ENCODE measurements around the gene EIF2B2. TPM values are rescaled to one million over a fixed set of nuclear protein-coding genes. Genes with fewer than 3 reads are reported as not detected.

Gene EIF2B2
- total RNA-seq, 1 donor from 2014 or later = 31.8 TPM

DNA sequence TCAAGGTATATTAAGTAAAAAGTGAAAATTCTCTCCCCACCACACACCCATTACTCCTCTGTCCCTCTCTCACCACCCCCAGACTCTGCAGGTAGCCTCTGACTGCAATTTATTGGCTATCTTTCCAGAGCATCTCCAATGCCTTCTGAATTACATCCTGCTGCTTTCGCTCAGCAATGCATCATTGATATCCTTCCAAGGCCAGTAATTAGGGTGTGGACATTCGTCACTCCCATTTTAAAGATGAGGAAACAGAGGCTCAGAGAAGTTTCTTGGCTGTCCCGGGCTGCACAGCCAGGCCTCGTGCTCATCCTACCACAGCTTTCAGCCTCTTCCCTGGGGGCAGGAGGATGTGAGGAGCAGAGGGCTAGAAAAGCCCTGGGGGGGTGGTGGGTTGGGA, 23.7 kb upstream of the EIF2B2 start:
- H3K4me3 Mint-ChIP-seq (ENCODE audit: unreplicated experiment) = peak overlapping the region; percentile 31
- H3K9me3 Mint-ChIP-seq (ENCODE audit: unreplicated experiment) = no peaks in the 10 kb centered on the region
- H3K4me1 Mint-ChIP-seq (ENCODE audit: unreplicated experiment) = peaks cover 38% of the 10 kb centered on the region
- no peak for TF ChIP-seq CTCF (IDR thresholded peaks at IDR 0.05; ENCODE audit: unreplicated experiment)
- H3K27me3 Mint-ChIP-seq (ENCODE audit: unreplicated experiment) = peaks cover 18% of the 10 kb centered on the region
- peak overlapping the region; percentile 16 for H3K27ac Mint-ChIP-seq (ENCODE audit: unreplicated experiment)
- no peak for DNase-seq (ENCODE audit: low spot score)
- peaks cover 5% of the 10 kb centered on the region for H3K36me3 Mint-ChIP-seq (ENCODE audit: low read depth, unreplicated experiment)

GRCh38 chr14:74979442-74980397, 23.0 kb upstream of the EIF2B2 start:
- DNase-seq (ENCODE audit: low spot score) = no peak

DNA sequence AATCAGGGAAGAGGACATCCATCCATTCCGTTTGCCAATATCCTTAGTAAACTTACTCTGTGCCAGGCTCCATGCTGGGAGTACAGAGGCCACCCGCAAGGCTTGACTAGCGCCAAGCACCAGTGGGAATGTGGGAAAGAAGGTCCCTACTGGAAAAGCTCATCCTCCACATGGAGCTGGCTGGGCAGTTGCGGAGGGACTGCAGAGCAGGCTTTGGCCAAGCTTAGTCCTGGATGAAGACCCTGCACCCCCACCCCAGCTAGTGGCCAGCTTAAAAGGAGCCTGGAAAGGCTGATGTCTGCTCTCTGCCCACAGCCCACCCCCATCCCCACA, 22.4 kb upstream of the EIF2B2 start:
- H3K4me1 Mint-ChIP-seq (ENCODE audit: unreplicated experiment) = peaks cover 37% of the 10 kb centered on the region
- peaks cover 5% of the 10 kb centered on the region for H3K36me3 Mint-ChIP-seq (ENCODE audit: low read depth, unreplicated experiment)
- no peak for TF ChIP-seq CTCF (IDR thresholded peaks at IDR 0.05; ENCODE audit: unreplicated experiment)

More at GRCh38 chr14:74979442-74980397, 23.0 kb upstream of the EIF2B2 start:
- peaks cover 18% of the 10 kb centered on the region for H3K27me3 Mint-ChIP-seq (ENCODE audit: unreplicated experiment)
- no peak overlapping the region for H3K27ac Mint-ChIP-seq (ENCODE audit: unreplicated experiment)
- peaks cover 37% of the 10 kb centered on the region for H3K4me1 Mint-ChIP-seq (ENCODE audit: unreplicated experiment)
- no peak overlapping the region for H3K4me3 Mint-ChIP-seq (ENCODE audit: unreplicated experiment)
- no peak for TF ChIP-seq CTCF (IDR thresholded peaks at IDR 0.05; ENCODE audit: unreplicated experiment)
- H3K9me3 Mint-ChIP-seq (ENCODE audit: unreplicated experiment) = no peaks in the 10 kb centered on the region
- H3K36me3 Mint-ChIP-seq (ENCODE audit: low read depth, unreplicated experiment) = peaks cover 5% of the 10 kb centered on the region

DNA sequence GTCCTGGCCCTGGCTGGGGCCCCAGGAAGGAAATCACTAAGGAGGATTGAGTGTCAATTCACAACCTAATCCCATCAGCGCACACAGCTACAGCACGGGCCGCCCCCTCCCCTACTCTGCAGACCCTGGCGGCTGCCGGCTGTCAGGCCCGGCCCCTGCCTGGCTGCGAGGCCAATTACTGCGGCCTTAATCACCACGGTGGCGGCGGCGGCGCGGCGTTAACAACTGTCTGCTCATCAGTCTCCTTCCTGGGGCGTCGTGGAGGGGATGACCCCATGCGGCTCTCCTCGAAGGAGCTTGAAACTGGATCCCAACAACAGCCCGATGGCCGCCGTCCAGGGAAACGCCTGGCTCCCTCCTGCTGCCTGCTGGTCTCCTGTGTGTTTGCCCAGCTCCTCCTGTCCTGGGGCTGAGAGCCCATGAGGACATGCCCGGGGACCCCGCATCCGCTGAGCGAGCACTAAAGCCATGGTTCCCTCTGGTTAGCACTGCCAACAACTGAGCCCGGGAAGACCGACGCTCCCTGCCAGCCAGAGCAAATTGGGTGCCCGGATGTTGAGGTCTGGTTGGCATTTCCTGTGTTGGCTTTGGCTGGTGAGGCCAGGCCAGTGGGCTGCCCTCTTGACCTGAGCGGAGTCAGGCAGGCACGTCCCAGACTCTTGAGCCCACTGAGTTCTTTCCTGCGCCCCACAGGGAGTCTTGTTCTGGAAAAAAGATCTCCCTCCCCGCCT, 21.8 kb upstream of the EIF2B2 start:
- no peaks in the 10 kb centered on the region for H3K9me3 Mint-ChIP-seq (ENCODE audit: unreplicated experiment)
- peaks cover 5% of the 10 kb centered on the region for H3K36me3 Mint-ChIP-seq (ENCODE audit: low read depth, unreplicated experiment)
- H3K27me3 Mint-ChIP-seq (ENCODE audit: unreplicated experiment) = peaks cover 18% of the 10 kb centered on the region
- no peak overlapping the region for H3K4me3 Mint-ChIP-seq (ENCODE audit: unreplicated experiment)
- H3K27ac Mint-ChIP-seq (ENCODE audit: unreplicated experiment) = no peak overlapping the region
- no peak for DNase-seq (ENCODE audit: low spot score)
- peaks cover 37% of the 10 kb centered on the region for H3K4me1 Mint-ChIP-seq (ENCODE audit: unreplicated experiment)
- no peak for TF ChIP-seq CTCF (IDR thresholded peaks at IDR 0.05; ENCODE audit: unreplicated experiment)

More for the DNA sequence above, 22.4 kb upstream of the EIF2B2 start:
- Mint-ChIP-seq H3K4me3 (ENCODE audit: unreplicated experiment) (no peak overlapping the region), H3K9me3 (ENCODE audit: unreplicated experiment) (no peaks in the 10 kb centered on the region), H3K27ac (ENCODE audit: unreplicated experiment) (no peak overlapping the region), H3K27me3 (ENCODE audit: unreplicated experiment) (peaks cover 17% of the 10 kb centered on the region)
- DNase-seq (ENCODE audit: low spot score) = no peak

GRCh38 chr14:74981462-74981782, 21.3 kb upstream of the EIF2B2 start:
- Mint-ChIP-seq H3K4me3 (ENCODE audit: unreplicated experiment) (no peak overlapping the region), H3K9me3 (ENCODE audit: unreplicated experiment) (no peaks in the 10 kb centered on the region), H3K36me3 (ENCODE audit: low read depth, unreplicated experiment) (peaks cover 2% of the 10 kb centered on the region), H3K27ac (ENCODE audit: unreplicated experiment) (peak overlapping the region; percentile 36), H3K4me1 (ENCODE audit: unreplicated experiment) (peaks cover 34% of the 10 kb centered on the region), H3K27me3 (ENCODE audit: unreplicated experiment) (peaks cover 13% of the 10 kb centered on the region)
- no peak for TF ChIP-seq CTCF (IDR thresholded peaks at IDR 0.05; ENCODE audit: unreplicated experiment)
- DNase-seq (ENCODE audit: low spot score) = no peak

Data from endothelial cell (in vitro differentiated cells).